Skeletal muscle cell (primary cell): Measurements from ENCODE around the gene VDAC1.

Source experiments
- DNase-seq: peaks from one replicate; pipeline ENCODE4 v3.0.0-alpha.2; 2010; ENCODE audit warnings: low read depth
- H3K4me3 ChIP-seq: 2 replicates; pipeline ENCODE4 v1.5.1; 2011; ENCODE audit warnings: low read depth, mild to moderate bottlenecking, control low read depth, low read length, moderate library complexity

VDAC1 gene

GRCh38 chr5:133998807-133999206 lies 6.0 kb downstream of the VDAC1 start:
- H3K4me3 ChIP-seq = no peak overlapping the region
- DNase-seq = no peak

- no peak overlapping the region for H3K4me3 ChIP-seq
- DNase-seq = no peak
Measured at GRCh38 chr5:133998042-133998441, 6.7 kb downstream of the VDAC1 start.

- no peak overlapping the region for H3K4me3 ChIP-seq
- DNase-seq = no peak
Measured at GRCh38 chr5:133996683-133997252, 8.0 kb downstream of the VDAC1 start.

- DNase-seq = no peak
- no peak overlapping the region for H3K4me3 ChIP-seq
Measured at GRCh38 chr5:133995883-133996563, 8.8 kb downstream of the VDAC1 start.

- H3K4me3 ChIP-seq = no peak overlapping the region
- DNase-seq = no peak
Measured at GRCh38 chr5:133995341-133995740, 9.4 kb downstream of the VDAC1 start.

GRCh38 chr5:133994990-133995333 lies 9.8 kb downstream of the VDAC1 start:
- no peak for DNase-seq
- no peak overlapping the region for H3K4me3 ChIP-seq

GRCh38 chr5:133994297-133994989 lies 10.3 kb downstream of the VDAC1 start:
- no peak overlapping the region for H3K4me3 ChIP-seq
- DNase-seq = no peak

- H3K4me3 ChIP-seq = no peak overlapping the region
- peak; percentile 36 for DNase-seq
Measured at GRCh38 chr5:133993185-133993936, 11.4 kb downstream of the VDAC1 start.

- H3K4me3 ChIP-seq = no peak overlapping the region
- DNase-seq = no peak
Measured at GRCh38 chr5:133992429-133993155, 12.2 kb downstream of the VDAC1 start.

GRCh38 chr5:133991171-133991910 lies 13.4 kb downstream of the VDAC1 start:
- no peak overlapping the region for H3K4me3 ChIP-seq
- DNase-seq = no peak

GRCh38 chr5:133990396-133990795 lies 14.4 kb downstream of the VDAC1 start:
- no peak overlapping the region for H3K4me3 ChIP-seq
- DNase-seq = no peak

- no peak for DNase-seq
- H3K4me3 ChIP-seq = no peak overlapping the region
Measured at GRCh38 chr5:133985540-133986180, 19.1 kb downstream of the VDAC1 start.

GRCh38 chr5:133983674-133984073 lies 21.1 kb downstream of the VDAC1 start:
- no peak overlapping the region for H3K4me3 ChIP-seq
- no peak for DNase-seq

GRCh38 chr5:133981714-133982113 lies 23.1 kb downstream of the VDAC1 start:
- no peak overlapping the region for H3K4me3 ChIP-seq
- no peak for DNase-seq

GRCh38 chr5:133980652-133981051 lies 24.1 kb downstream of the VDAC1 start:
- no peak for DNase-seq
- H3K4me3 ChIP-seq = no peak overlapping the region

GRCh38 chr5:133978943-133979342 lies 25.8 kb downstream of the VDAC1 start:
- no peak overlapping the region for H3K4me3 ChIP-seq
- DNase-seq = no peak

GRCh38 chr5:133977858-133978257 lies 26.9 kb downstream of the VDAC1 start:
- H3K4me3 ChIP-seq = no peak overlapping the region
- DNase-seq = peak; percentile 22

GRCh38 chr5:133977161-133977787 lies 27.5 kb downstream of the VDAC1 start:
- H3K4me3 ChIP-seq = no peak overlapping the region
- DNase-seq = no peak
